Upper lobe of right lung (tissue), 1 donor: ENCODE data around the gene HTD2. TPM values are rescaled to one million over a fixed set of nuclear protein-coding genes. Genes with fewer than 3 reads are reported as not detected.
"Not testable (repeated sequence)": the region's sequence is repeated elsewhere in the genome, so short reads cannot be mapped to it uniquely, and the experiment has no call there.

Experiments
- ATAC-seq: fragments of 200-7000 bp; cut with Tn5 transposase; one replicate; pipeline ENCODE4 v1.9.1; 2020; ENCODE audit warnings: mild to moderate bottlenecking, moderate library complexity
- DNase-seq: peaks from one replicate; pipeline ENCODE4 v3.0.0-alpha.2; 2020
- H3K27ac ChIP-seq: fragments of 200-600 bp; one replicate; pipeline ENCODE4 v1.8.0; 2022
- H3K27me3 ChIP-seq: fragments of 200-600 bp; one replicate; pipeline ENCODE4 v1.8.0; 2022; ENCODE audit warnings: mild to moderate bottlenecking
- H3K36me3 ChIP-seq: fragments of 200-600 bp; one replicate; pipeline ENCODE4 v1.8.0; 2022
- H3K4me1 ChIP-seq: fragments of 200-600 bp; one replicate; pipeline ENCODE4 v1.8.0; 2022
- H3K4me3 ChIP-seq: fragments of 200-600 bp; one replicate; pipeline ENCODE4 v1.8.0; 2022; ENCODE audit warnings: mild to moderate bottlenecking
- H3K9me3 ChIP-seq: fragments of 200-600 bp; one replicate; pipeline ENCODE4 v1.8.0; 2022
- CTCF ChIP-seq: fragments of 200-600 bp; IDR thresholded peaks from one replicate; pipeline ENCODE4 v1.8.0; 2022; ENCODE audit warnings: antibody characterized with exemption
- intact Hi-C: fragments of 100-400 bp; cut with DNase I; formaldehyde crosslinking; loops from one replicate; pipeline ENCODE4 v1.11.0; 2022
- total RNA-seq: library from RNA; stranded (reverse); fragmentation: NEBNext Ultra II Directional; extraction: Animal tissue kit (Norgen Biotek cat#: 25700); gene quantifications from one replicate; pipeline ENCODE4 v1.2.1, GENCODE V29; 2021
- donor health status: DM: no; HTN: yes; CAD: no; lungs with severe emphysema.

Gene HTD2
- total RNA-seq, 1 donor from 2014 or later: 6.2 TPM

GRCh38 chr3:58266577-58266976 lies 39.7 kb upstream of the HTD2 start:
- H3K27me3 ChIP-seq: no peaks in the 10 kb centered on the region
- no peaks in the 10 kb centered on the region for H3K4me1 ChIP-seq
- DNase-seq (no peak), ATAC-seq (no peak)
- H3K36me3 ChIP-seq: peaks cover 12% of the 10 kb centered on the region
- no peaks in the 10 kb centered on the region for H3K9me3 ChIP-seq
- H3K4me3 ChIP-seq: no peak overlapping the region
- intact Hi-C loops: no loop called here
- H3K27ac ChIP-seq: no peak overlapping the region
- TF ChIP-seq CTCF: no peak

- H3K27me3 ChIP-seq, H3K27ac ChIP-seq, DNase-seq, ATAC-seq, H3K4me1 ChIP-seq, intact Hi-C loops, H3K9me3 ChIP-seq, H3K4me3 ChIP-seq: not testable (repeated sequence)
- H3K36me3 ChIP-seq: peaks cover 12% of the 10 kb centered on the region
Observed at GRCh38 chr3:58267543-58267942, 38.8 kb upstream of the HTD2 start.

- Histone ChIP-seq H3K36me3 (peaks cover 12% of the 10 kb centered on the region), H3K4me3 (no peak overlapping the region), H3K4me1 (peaks cover 4% of the 10 kb centered on the region), H3K9me3 (no peaks in the 10 kb centered on the region), H3K27ac (no peak overlapping the region), H3K27me3 (no peaks in the 10 kb centered on the region)
- intact Hi-C loops: no loop called here
- TF ChIP-seq CTCF: no peak
- ATAC-seq (no peak), DNase-seq (no peak)
Observed at GRCh38 chr3:58269356-58269755, 37.0 kb upstream of the HTD2 start.

- TF ChIP-seq CTCF: no peak
- ATAC-seq (no peak), DNase-seq (no peak)
- Histone ChIP-seq H3K4me3 (no peak overlapping the region), H3K27ac (no peak overlapping the region), H3K36me3 (peaks cover 18% of the 10 kb centered on the region), H3K9me3 (no peaks in the 10 kb centered on the region), H3K4me1 (peaks cover 4% of the 10 kb centered on the region), H3K27me3 (no peaks in the 10 kb centered on the region)
- intact Hi-C loops: no loop called here
Observed at GRCh38 chr3:58270485-58270884, 35.8 kb upstream of the HTD2 start.

GRCh38 chr3:58271901-58272501 lies 34.3 kb upstream of the HTD2 start:
- Histone ChIP-seq H3K4me3 (no peak overlapping the region), H3K27ac (peak overlapping the region; percentile 7), H3K9me3 (no peaks in the 10 kb centered on the region), H3K4me1 (peaks cover 4% of the 10 kb centered on the region), H3K27me3 (no peaks in the 10 kb centered on the region), H3K36me3 (peaks cover 18% of the 10 kb centered on the region)
- DNase-seq: no peak
- intact Hi-C loops: no loop called here
- no peak for TF ChIP-seq CTCF
- ATAC-seq: peak; percentile 57

GRCh38 chr3:58272891-58273290 lies 33.4 kb upstream of the HTD2 start:
- peaks cover 4% of the 10 kb centered on the region for H3K4me1 ChIP-seq
- intact Hi-C loops: no loop called here
- no peak overlapping the region for H3K4me3 ChIP-seq
- no peaks in the 10 kb centered on the region for H3K27me3 ChIP-seq
- H3K36me3 ChIP-seq: peaks cover 18% of the 10 kb centered on the region
- no peak for TF ChIP-seq CTCF
- ATAC-seq (no peak), DNase-seq (no peak)
- H3K27ac ChIP-seq: no peak overlapping the region
- H3K9me3 ChIP-seq: no peaks in the 10 kb centered on the region

GRCh38 chr3:58273362-58273761 lies 33.0 kb upstream of the HTD2 start:
- DNase-seq, H3K4me1 ChIP-seq, ATAC-seq, intact Hi-C loops, H3K27me3 ChIP-seq, H3K4me3 ChIP-seq, H3K9me3 ChIP-seq, H3K27ac ChIP-seq: not testable (repeated sequence)
- peaks cover 18% of the 10 kb centered on the region for H3K36me3 ChIP-seq
